A673 (cell line): Measurements from ENCODE around the gene SUN3. TPM values are rescaled to one million over a fixed set of nuclear protein-coding genes. Genes with fewer than 3 reads are reported as not detected.

Source experiments
- BruUV-seq: library from RNA; stranded (reverse); fragments of 400-500 nt; replicated peaks from 2 replicates; lab custom pipeline; 2021; lab: Mats Ljungman, UMichigan
- CTCF ChIA-PET: fragments of 300-600 bp; sonication (Branson Sonifier 250); formaldehyde crosslinking; loops from one replicate; lab custom pipeline; 2022; ENCODE audit warnings: antibody characterized with exemption; lab: Charles Lee
- POLR2A ChIA-PET: fragments of 300-600 bp; sonication (Branson Sonifier 250); formaldehyde crosslinking; loops from one replicate; lab custom pipeline; 2022; ENCODE audit warnings: antibody characterized with exemption; ENCODE audit not compliant: low non-redundant PET; lab: Charles Lee
- DNase-seq: peaks from one replicate; pipeline ENCODE4 v3.0.0-alpha.2; 2015; ENCODE audit warnings: low spot score
- H3K27ac ChIP-seq: fragments of 200-600 bp; sonication (generic); 2 replicates; pipeline ENCODE4 v1.5.1; 2016; ENCODE audit warnings: mixed run types, low read depth, mild to moderate bottlenecking, mixed read lengths, antibody characterized with exemption, low read length; ENCODE audit not compliant: poor library complexity, severe bottlenecking
- H3K27me3 ChIP-seq: fragments of 200-600 bp; sonication (generic); replicated peaks from 2 replicates; pipeline ENCODE4 v1.6.1; 2017; ENCODE audit warnings: mixed run types, low read depth, mild to moderate bottlenecking, mixed read lengths, antibody characterized with exemption, low read length; ENCODE audit not compliant: insufficient read depth, poor library complexity
- H3K36me3 ChIP-seq: fragments of 200-600 bp; sonication (generic); 2 replicates; pipeline ENCODE4 v1.6.1; 2016; ENCODE audit warnings: mixed run types, mild to moderate bottlenecking, mixed read lengths, antibody characterized with exemption, low read length; ENCODE audit not compliant: insufficient read depth, poor library complexity, severe bottlenecking
- H3K4me1 ChIP-seq: fragments of 200-600 bp; sonication (generic); 2 replicates; pipeline ENCODE4 v1.6.1; 2017; ENCODE audit warnings: mixed run types, mild to moderate bottlenecking, mixed read lengths, antibody characterized with exemption, low read length; ENCODE audit not compliant: insufficient read depth, poor library complexity, severe bottlenecking
- H3K4me3 ChIP-seq: fragments of 200-600 bp; sonication (generic); 2 replicates; pipeline ENCODE4 v1.5.1; 2016; ENCODE audit warnings: low read depth, mixed run types, mild to moderate bottlenecking, mixed read lengths, low read length; ENCODE audit not compliant: poor library complexity, severe bottlenecking
- H3K9me3 ChIP-seq: fragments of 200-600 bp; sonication (generic); 2 replicates; pipeline ENCODE4 v1.6.1; 2016; ENCODE audit warnings: mixed run types, low read depth, mild to moderate bottlenecking, mixed read lengths, antibody characterized with exemption, low read length; ENCODE audit not compliant: poor library complexity, severe bottlenecking
- EZH2 ChIP-seq: fragments of 200-600 bp; sonication (generic); IDR thresholded peaks from 2 replicates; pipeline ENCODE4 v1.6.1; 2017; ENCODE audit warnings: borderline replicate concordance, low read depth, mild to moderate bottlenecking, mixed read lengths, antibody characterized with exemption, low read length; ENCODE audit not compliant: poor library complexity, severe bottlenecking
- intact Hi-C: fragments of 100-400 bp; cut with micrococcal nuclease; formaldehyde crosslinking; loops from one replicate; pipeline ENCODE4 v1.10.0; 2022; ENCODE audit not compliant: unreplicated experiment
- total RNA-seq: library from RNA; stranded (reverse); gene quantifications from 2 replicates; pipeline ENCODE4 v1.2.3, GENCODE V29; 2021
- TF ChIP-seq, protein P1 (sequence below): fragments of 300-800, 200-600 bp; sonication (generic); conservative IDR thresholded peaks from 2 replicates; pipeline ENCODE4 v1.5.1; 2017; ENCODE audit warnings: low read depth, mild to moderate bottlenecking, antibody characterized with exemption, low read length, moderate library complexity, mixed read lengths

SUN3 gene
- total RNA-seq, 1 experiment from 2014 or later: not detected

DNA sequence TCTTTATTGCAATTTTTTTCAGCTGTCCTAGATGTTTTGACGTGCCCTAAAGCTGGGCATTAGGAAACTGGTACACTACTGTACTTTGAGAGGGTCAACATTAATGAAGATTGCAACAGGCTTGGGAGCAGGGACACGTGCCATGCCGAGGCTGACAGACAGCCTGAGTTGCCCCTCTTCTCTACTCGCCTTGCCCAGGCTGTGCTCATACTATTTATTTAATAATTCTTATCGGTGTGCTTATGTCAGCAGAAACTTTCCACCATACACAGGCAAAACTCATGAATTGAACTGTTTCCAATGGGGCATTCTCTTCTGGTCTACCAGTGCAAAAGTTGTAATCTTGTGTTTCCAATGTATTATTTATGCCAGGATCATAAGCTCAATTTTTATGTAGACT, 30.8 kb upstream of the SUN3 start:
- Histone ChIP-seq H3K4me3 (no peak overlapping the region), H3K36me3 (no peaks in the 10 kb centered on the region), H3K4me1 (no peaks in the 10 kb centered on the region), H3K27ac (no peak overlapping the region), H3K27me3 (no peaks in the 10 kb centered on the region), H3K9me3 (peaks cover 6% of the 10 kb centered on the region)
- BruUV-seq: no TSS peak
- TF ChIP-seq EZH2: no peak
- TF ChIP-seq, protein P1, sequence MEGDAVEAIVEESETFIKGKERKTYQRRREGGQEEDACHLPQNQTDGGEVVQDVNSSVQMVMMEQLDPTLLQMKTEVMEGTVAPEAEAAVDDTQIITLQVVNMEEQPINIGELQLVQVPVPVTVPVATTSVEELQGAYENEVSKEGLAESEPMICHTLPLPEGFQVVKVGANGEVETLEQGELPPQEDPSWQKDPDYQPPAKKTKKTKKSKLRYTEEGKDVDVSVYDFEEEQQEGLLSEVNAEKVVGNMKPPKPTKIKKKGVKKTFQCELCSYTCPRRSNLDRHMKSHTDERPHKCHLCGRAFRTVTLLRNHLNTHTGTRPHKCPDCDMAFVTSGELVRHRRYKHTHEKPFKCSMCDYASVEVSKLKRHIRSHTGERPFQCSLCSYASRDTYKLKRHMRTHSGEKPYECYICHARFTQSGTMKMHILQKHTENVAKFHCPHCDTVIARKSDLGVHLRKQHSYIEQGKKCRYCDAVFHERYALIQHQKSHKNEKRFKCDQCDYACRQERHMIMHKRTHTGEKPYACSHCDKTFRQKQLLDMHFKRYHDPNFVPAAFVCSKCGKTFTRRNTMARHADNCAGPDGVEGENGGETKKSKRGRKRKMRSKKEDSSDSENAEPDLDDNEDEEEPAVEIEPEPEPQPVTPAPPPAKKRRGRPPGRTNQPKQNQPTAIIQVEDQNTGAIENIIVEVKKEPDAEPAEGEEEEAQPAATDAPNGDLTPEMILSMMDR: no peak
- DNase-seq: no peak
- CTCF ChIA-PET: no interaction called here
- intact Hi-C loops: no loop called here
- POLR2A ChIA-PET: no interaction called here

GRCh38 chr7:48058990-48059389, 30.1 kb upstream of the SUN3 start:
- ChIA-PET POLR2A (no interaction called here), CTCF (no interaction called here)
- Histone ChIP-seq H3K36me3 (no peaks in the 10 kb centered on the region), H3K4me1 (no peaks in the 10 kb centered on the region), H3K4me3 (no peak overlapping the region), H3K9me3 (peaks cover 6% of the 10 kb centered on the region), H3K27ac (no peak overlapping the region), H3K27me3 (no peaks in the 10 kb centered on the region)
- no TSS peak for BruUV-seq
- intact Hi-C loops: no loop called here
- no peak for TF ChIP-seq EZH2
- TF ChIP-seq, protein P1: no peak
- DNase-seq: no peak

DNA sequence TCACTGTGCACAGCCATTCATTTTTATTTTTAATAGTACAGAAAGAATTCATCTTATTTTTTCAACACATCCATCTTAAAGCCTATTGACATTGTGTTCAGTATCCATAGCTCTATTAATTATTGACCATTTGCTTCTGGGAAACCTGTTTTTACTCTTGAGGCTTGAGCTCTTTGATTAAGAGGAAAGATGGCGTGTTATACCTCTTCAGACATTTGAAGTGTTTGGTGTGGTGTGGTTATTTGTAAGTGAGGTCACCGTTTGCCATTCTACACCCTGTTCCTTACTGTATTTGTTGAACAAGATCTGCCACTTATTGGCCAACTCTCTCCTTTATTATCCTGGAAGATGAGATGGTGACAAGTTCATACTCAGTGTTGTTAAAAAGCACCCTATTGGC, 24.8 kb upstream of the SUN3 start:
- POLR2A ChIA-PET: no interaction called here
- Histone ChIP-seq H3K4me1 (no peaks in the 10 kb centered on the region), H3K27me3 (no peaks in the 10 kb centered on the region), H3K27ac (no peak overlapping the region), H3K36me3 (no peaks in the 10 kb centered on the region), H3K9me3 (peaks cover 6% of the 10 kb centered on the region), H3K4me3 (no peak overlapping the region)
- CTCF ChIA-PET: no interaction called here
- TF ChIP-seq, protein P1: no peak
- TF ChIP-seq EZH2: no peak
- no TSS peak for BruUV-seq
- DNase-seq: no peak
- intact Hi-C loops: no loop called here
